ENCODE data around the gene MAP2K5. TPM values are rescaled to one million over a fixed set of nuclear protein-coding genes. Genes with fewer than 3 reads are reported as not detected.

MAP2K5 gene
- total RNA-seq, 1 experiment from 2014 or later = 15.0 TPM

- Histone ChIP-seq H3K9me3 (ENCODE audit: control insufficient read depth, low read depth, low read length) (no peaks in the 10 kb centered on the region), H3K23ac (ENCODE audit: insufficient read length, low read depth, low read length) (no peak overlapping the region), H3K4ac (ENCODE audit: low read depth, low read length) (no peak overlapping the region), H3K79me2 (ENCODE audit: insufficient read depth, low read length) (no peaks in the 10 kb centered on the region), H4K8ac (replicated peaks; ENCODE audit: insufficient read length, low read depth, low read length) (no peak overlapping the region), H2BK20ac (ENCODE audit: low read depth, low read length, poor library complexity, severe bottlenecking) (no peak overlapping the region), H3K9ac (ENCODE audit: extremely low read depth, insufficient read length, low read length) (no peak overlapping the region), H3K18ac (ENCODE audit: insufficient read length, low read depth, low read length) (no peak overlapping the region), H3K79me1 (ENCODE audit: insufficient read depth, low read depth, low read length, poor library complexity, severe bottlenecking) (no peaks in the 10 kb centered on the region), H2BK5ac (ENCODE audit: insufficient read length, low read length) (no peak overlapping the region), H2BK120ac (ENCODE audit: low read depth, low read length, poor library complexity, severe bottlenecking) (no peak overlapping the region), H2AK5ac (ENCODE audit: insufficient read length, low read length) (no peak overlapping the region), H3T11ph (ENCODE audit: low read length) (no peak overlapping the region), H4K5ac (ENCODE audit: insufficient read length, low read depth, low read length) (no peak overlapping the region), H3K4me2 (ENCODE audit: insufficient read depth, insufficient read length, low read length) (no peak overlapping the region), H3K14ac (ENCODE audit: insufficient read depth, low read length) (no peak overlapping the region), H2BK12ac (ENCODE audit: insufficient read length, low read depth, low read length) (no peak overlapping the region), H2BK15ac (ENCODE audit: low read depth, low read length) (no peak overlapping the region), H3K56ac (ENCODE audit: insufficient read length, low read depth, low read length) (no peak overlapping the region), H3K27ac (ENCODE audit: insufficient read length, low read depth, low read length) (no peak overlapping the region), H3K23me2 (ENCODE audit: insufficient read length, low read depth, low read length, poor library complexity, severe bottlenecking) (no peaks in the 10 kb centered on the region), H3K4me1 (ENCODE audit: insufficient read depth, low read length) (peaks cover 8% of the 10 kb centered on the region), H2AFZ (ENCODE audit: low read length) (no peak overlapping the region), H4K91ac (ENCODE audit: insufficient read length, low read depth, low read length) (no peak overlapping the region), H3K27me3 (ENCODE audit: insufficient read depth, low read length) (no peaks in the 10 kb centered on the region), H4K20me1 (ENCODE audit: control insufficient read depth, insufficient read depth, insufficient read length) (no peaks in the 10 kb centered on the region)
- no CpG with 5 or more reads among the region's 1 CpG for WGBS (ENCODE audit: extremely low coverage, insufficient read length, low lambda C conversion rate)
- Mint-ChIP-seq H3K4me1 (peaks cover 25 to 26% of the 10 kb centered on the region in 2 experiments), H3K36me3 (ENCODE audit: insufficient read depth in 1 of 3, low read depth in 3 of 3) (no peaks in the 10 kb centered on the region; a peak in 1 of 7 replicates), H3K4me3 (no peak overlapping the region), H3K27me3 (ENCODE audit: low read depth) (no peaks in the 10 kb centered on the region), H3K9me3 (no peaks in the 10 kb centered on the region), H3K27ac (peak overlapping the region in 1 of 3 experiments; percentile 27; a peak in 1 of 7 replicates)
- no peak for TF ChIP-seq CTCF (conservative IDR thresholded peaks at IDR 0.05)
- no peak for DNase-seq
These were observed 203.5 kb downstream of the MAP2K5 start for GRCh38 chr15:67746022-67746421.
